Esophagus muscularis mucosa (tissue), 3 donors: Measurements from ENCODE around the gene LMF2.

Experiments used
- POLR2A ChIP-seq: fragments of 450-650 bp; IDR thresholded peaks from one replicate; pipeline ENCODE4 v1.6.1; 2017; ENCODE audit warnings: antibody characterized with exemption, moderate library complexity, mild to moderate bottlenecking, low read depth
- POLR2AphosphoS5 ChIP-seq, 2 donors: sonication (generic); formaldehyde crosslinking; IDR thresholded peaks; one replicate each; pipeline ENCODE4 v1.6.1; 2017; ENCODE audit warnings: antibody characterized with exemption in 2 of 2
- TF ChIP-seq, protein P1 (sequence below), 3 experiments: fragments of 200-600 bp in 2 of 3; fragments of 450-650 bp in 1 of 3; sonication (generic) in 2 of 3; IDR thresholded peaks; one replicate each; pipeline ENCODE4 v1.5.1; 2017 to 2019; ENCODE audit warnings: antibody characterized with exemption in 3 of 3, mild to moderate bottlenecking in 2 of 3, moderate library complexity in 1 of 3

DNA sequence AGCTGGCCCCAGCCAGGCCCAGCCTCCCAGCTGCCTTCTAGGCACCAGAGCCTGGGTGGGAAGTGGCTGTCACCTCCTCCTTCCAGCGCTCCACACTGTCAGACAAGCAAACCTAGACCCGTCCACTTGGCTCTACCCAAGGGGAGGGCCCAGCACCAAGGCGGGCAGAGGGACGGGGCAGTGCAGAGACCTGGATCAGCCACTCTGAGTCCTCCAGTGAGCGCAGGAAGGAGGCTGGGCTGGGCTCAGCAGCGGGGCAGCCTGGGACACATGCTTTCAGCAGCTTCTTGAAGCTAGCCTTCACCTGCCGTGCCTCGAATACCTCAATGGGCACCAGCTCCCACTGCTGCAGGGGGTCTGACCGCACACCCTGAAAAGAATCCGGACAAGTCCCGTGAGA lies 51.5 kb downstream of the LMF2 start:
- TF ChIP-seq, protein P1, sequence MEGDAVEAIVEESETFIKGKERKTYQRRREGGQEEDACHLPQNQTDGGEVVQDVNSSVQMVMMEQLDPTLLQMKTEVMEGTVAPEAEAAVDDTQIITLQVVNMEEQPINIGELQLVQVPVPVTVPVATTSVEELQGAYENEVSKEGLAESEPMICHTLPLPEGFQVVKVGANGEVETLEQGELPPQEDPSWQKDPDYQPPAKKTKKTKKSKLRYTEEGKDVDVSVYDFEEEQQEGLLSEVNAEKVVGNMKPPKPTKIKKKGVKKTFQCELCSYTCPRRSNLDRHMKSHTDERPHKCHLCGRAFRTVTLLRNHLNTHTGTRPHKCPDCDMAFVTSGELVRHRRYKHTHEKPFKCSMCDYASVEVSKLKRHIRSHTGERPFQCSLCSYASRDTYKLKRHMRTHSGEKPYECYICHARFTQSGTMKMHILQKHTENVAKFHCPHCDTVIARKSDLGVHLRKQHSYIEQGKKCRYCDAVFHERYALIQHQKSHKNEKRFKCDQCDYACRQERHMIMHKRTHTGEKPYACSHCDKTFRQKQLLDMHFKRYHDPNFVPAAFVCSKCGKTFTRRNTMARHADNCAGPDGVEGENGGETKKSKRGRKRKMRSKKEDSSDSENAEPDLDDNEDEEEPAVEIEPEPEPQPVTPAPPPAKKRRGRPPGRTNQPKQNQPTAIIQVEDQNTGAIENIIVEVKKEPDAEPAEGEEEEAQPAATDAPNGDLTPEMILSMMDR (IDR thresholded peaks at IDR 0.05) = no peak
- TF ChIP-seq POLR2A (no peak), POLR2AphosphoS5 (IDR thresholded peaks at IDR 0.05) (no peak)
